Measurements from ENCODE around the gene ALAS1. TPM values are rescaled to one million over a fixed set of nuclear protein-coding genes. Genes with fewer than 3 reads are reported as not detected.

ALAS1 gene
- total and polyA plus RNA-seq, 2 of the 13 experiments (the other 11 are each of a cell fraction or from before 2014, with no cell fraction given) = 36.0 to 43.2 TPM

DNA sequence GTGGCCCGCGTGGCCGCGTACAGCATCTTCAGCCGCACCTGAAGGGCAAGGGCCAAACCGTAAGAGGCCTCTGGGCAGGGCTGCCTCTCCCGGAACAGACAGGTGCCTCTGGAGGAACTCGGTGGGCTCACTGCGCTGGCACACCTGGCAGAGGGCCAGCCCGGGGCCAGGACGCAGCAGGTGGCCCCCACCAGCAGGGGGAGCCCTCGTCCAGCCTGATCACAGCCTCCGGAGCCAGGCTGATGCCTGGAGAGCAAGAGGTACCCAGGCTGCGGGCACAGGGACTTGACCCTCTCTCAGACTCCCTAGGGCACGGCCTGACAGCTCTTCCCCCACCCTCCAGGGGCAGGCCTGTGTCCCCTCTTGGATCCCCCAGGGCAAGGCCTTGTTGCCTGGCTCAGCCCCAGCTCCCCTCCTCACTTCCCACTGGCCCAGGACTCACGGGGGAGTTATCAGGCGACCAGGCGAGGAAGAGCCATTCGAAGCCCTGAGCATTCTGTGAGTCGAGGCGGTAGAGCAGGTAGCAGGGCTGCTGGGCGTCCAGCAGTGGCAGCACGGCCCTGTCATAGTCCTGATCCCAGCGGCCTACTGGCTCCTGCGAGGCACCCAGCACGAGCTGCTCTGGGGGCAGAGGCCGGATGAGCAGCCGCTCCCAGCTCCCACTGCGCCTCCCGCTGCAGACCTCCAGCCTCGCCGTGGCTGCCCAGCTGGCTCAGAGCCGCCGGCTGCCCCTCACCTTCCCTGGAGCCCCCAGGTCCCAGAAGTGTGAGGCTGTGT is 33.7 kb downstream of the ALAS1 start (continued):
- TF ChIP-seq, protein P1, sequence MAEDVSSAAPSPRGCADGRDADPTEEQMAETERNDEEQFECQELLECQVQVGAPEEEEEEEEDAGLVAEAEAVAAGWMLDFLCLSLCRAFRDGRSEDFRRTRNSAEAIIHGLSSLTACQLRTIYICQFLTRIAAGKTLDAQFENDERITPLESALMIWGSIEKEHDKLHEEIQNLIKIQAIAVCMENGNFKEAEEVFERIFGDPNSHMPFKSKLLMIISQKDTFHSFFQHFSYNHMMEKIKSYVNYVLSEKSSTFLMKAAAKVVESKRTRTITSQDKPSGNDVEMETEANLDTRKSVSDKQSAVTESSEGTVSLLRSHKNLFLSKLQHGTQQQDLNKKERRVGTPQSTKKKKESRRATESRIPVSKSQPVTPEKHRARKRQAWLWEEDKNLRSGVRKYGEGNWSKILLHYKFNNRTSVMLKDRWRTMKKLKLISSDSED (CRISPR knock-in tag; IDR thresholded peaks at IDR 0.05) = no peak
- TF ChIP-seq ZFP41 (CRISPR knock-in tag; IDR thresholded peaks at IDR 0.05; ENCODE audit: borderline replicate concordance) = 0 out of 2 replicates have a peak, but pooled peaks have one; percentile 53
- TF ChIP-seq ZBTB38 (CRISPR knock-in tag; IDR thresholded peaks at IDR 0.05) = no peak
- TF ChIP-seq ZNF17 (CRISPR knock-in tag; IDR thresholded peaks at IDR 0.05) = no peak
- TF ChIP-seq YEATS2 (CRISPR knock-in tag; IDR thresholded peaks at IDR 0.05; ENCODE audit: borderline replicate concordance) = no peak
- no peak for TF ChIP-seq ZNF780A (CRISPR knock-in tag; IDR thresholded peaks at IDR 0.05)
- TF ChIP-seq NR2C2 (CRISPR knock-in tag; IDR thresholded peaks at IDR 0.05; ENCODE audit: borderline replicate concordance) = 0 out of 2 replicates have a peak, but pooled peaks have one; percentile 18
- no peak for TF ChIP-seq PRMT3 (CRISPR knock-in tag; IDR thresholded peaks at IDR 0.05; ENCODE audit: borderline replicate concordance, low read depth)
- 0 out of 2 replicates have a peak, but pooled peaks have one; percentile 35 for TF ChIP-seq NRL (CRISPR knock-in tag; IDR thresholded peaks at IDR 0.05; ENCODE audit: borderline replicate concordance)
- no peak for TF ChIP-seq SCMH1 (CRISPR knock-in tag; IDR thresholded peaks at IDR 0.05; ENCODE audit: borderline replicate concordance)
- TF ChIP-seq CENPX (CRISPR knock-in tag; IDR thresholded peaks at IDR 0.05) = no peak
- TF ChIP-seq FOXC1 (CRISPR knock-in tag; IDR thresholded peaks at IDR 0.05; ENCODE audit: borderline replicate concordance) = no peak
- no peak for TF ChIP-seq PBX2 (CRISPR knock-in tag; IDR thresholded peaks at IDR 0.05)
- TF ChIP-seq JUN (CRISPR knock-in tag; IDR thresholded peaks at IDR 0.05) = no peak
- no peak for TF ChIP-seq ZNF160 (CRISPR knock-in tag; IDR thresholded peaks at IDR 0.05)
- no peak for TF ChIP-seq ELF3 (CRISPR knock-in tag; IDR thresholded peaks at IDR 0.05)
- no peak for TF ChIP-seq ZFP36 (IDR thresholded peaks at IDR 0.05; ENCODE audit: borderline replicate concordance, low read depth, low read length, partially characterized antibody)
- TF ChIP-seq PTBP1 (IDR thresholded peaks at IDR 0.05; ENCODE audit: low read depth, low read length, poor library complexity, severe bottlenecking) = no peak
- peak; percentile 46; the same call in 1 of the 2 replicates for TF ChIP-seq ZNF556 (CRISPR knock-in tag; IDR thresholded peaks at IDR 0.05; ENCODE audit: borderline replicate concordance)
- no peak for TF ChIP-seq GLI4 (CRISPR knock-in tag; IDR thresholded peaks at IDR 0.05; ENCODE audit: borderline replicate concordance)
- TF ChIP-seq ZNF775 (CRISPR knock-in tag; IDR thresholded peaks at IDR 0.05; ENCODE audit: borderline replicate concordance) = no peak
- no peak for TF ChIP-seq REST (IDR thresholded peaks at IDR 0.05; ENCODE audit: borderline replicate concordance in 1 of 2, low read depth in 1 of 2, low read length in 2 of 2)
- no peak for TF ChIP-seq ZSCAN20 (CRISPR knock-in tag; IDR thresholded peaks at IDR 0.05; ENCODE audit: borderline replicate concordance)
- TF ChIP-seq NFIC (IDR thresholded peaks at IDR 0.05; ENCODE audit: low read length) = no peak

Measured in HepG2 (cell line).